Stimulated activated CD8-positive, alpha-beta memory T cell treated with anti-CD3 and anti-CD28 coated beads, Interleukin-15, amount 100 ng/mL, for 1 hour (primary cell): ENCODE data around the gene CYP8B1.
A peak's percentile ranks its signal among the peaks of the same experiment; 100 is the strongest.

Experiments
- DNase-seq: peaks from one replicate; pipeline ENCODE4 v3.0.0-alpha.2; 2020; ENCODE audit warnings: low read depth

CYP8B1 gene

DNA sequence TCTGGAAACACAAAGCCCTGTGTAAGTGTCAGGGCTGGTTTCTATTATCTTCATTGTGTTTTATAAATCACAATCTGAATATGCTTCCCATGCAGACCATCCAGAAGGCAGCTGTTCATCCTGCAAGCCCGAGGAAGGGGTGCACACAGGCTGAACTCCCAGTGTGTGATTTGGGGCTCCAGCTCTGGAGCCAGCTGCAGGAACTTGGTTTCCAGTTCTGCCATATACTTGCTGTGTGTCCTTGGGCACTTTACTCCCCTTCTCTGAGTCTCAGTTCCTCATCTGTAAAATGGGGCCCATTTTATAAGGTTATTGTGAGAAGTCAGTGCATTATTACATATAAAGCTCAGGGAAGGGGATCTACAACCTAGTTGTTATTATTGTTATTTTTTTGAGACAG is 22.6 kb downstream of the CYP8B1 start:
- DNase-seq = no peak

GRCh38 chr3:42852441-42852840 is 23.2 kb downstream of the CYP8B1 start:
- no peak for DNase-seq

- no peak for DNase-seq
These were observed 24.3 kb downstream of the CYP8B1 start for GRCh38 chr3:42851228-42851834.

- DNase-seq = no peak
These were observed 25.4 kb downstream of the CYP8B1 start for GRCh38 chr3:42850263-42850662.

DNA sequence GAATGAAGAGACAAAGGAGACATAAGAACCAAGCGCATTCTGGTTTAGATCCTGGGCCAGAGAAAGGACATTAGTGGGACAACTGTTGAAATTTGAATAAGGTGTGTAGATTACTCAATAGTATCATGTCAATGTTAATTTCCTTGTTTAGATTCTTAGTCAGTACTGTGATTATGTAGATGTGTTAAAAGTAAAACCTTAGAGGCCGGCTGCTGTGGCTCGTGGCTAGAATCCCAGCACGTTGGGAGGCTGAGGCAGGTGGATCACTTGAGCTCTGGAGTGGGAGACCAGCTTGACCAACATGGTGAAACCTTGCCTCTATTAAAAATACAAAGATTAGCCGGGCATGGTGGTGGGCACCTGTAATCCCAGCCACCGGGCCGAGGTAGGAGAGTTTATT is 26.7 kb downstream of the CYP8B1 start:
- no peak for DNase-seq

- DNase-seq = no peak
These were observed 27.9 kb downstream of the CYP8B1 start for GRCh38 chr3:42847731-42848130.

GRCh38 chr3:42846685-42847522 is 28.8 kb downstream of the CYP8B1 start:
- no peak for DNase-seq

GRCh38 chr3:42844815-42845214 is 30.9 kb downstream of the CYP8B1 start:
- no peak for DNase-seq

- DNase-seq = no peak
These were observed 31.3 kb downstream of the CYP8B1 start for GRCh38 chr3:42844412-42844713.

DNA sequence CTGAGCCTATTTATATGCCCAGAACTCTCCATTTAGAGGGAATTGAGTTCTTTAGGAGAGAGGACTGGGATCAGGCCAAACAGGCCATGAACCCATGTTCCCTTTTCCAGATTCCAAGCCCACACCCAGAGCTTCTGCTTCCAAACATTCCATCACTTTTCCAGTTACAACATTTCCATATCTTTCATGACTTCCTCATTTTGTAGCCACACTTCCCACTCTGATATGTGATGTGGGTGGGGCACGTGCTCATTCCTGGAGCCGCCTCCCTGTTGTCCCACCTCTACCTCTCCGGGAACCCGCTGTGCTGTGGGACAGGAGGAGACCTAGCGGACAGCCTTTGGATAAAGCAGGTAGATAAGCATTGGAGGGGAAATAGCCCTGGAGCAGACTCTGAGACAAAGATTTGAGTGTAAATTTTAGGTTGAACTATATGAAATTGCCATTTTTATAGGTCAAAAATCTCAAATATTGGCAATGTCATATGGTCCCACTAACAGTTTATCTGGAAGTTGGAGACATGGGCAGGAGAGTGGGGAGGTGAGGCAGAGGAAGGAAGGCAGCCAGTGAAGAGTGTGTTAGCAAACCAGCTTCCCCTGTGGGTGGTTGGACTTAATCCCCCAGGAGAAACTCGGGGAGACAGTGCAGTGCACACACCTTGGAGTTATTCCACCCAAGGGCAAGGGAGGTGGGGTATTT is 31.8 kb downstream of the CYP8B1 start:
- DNase-seq = no peak

DNA sequence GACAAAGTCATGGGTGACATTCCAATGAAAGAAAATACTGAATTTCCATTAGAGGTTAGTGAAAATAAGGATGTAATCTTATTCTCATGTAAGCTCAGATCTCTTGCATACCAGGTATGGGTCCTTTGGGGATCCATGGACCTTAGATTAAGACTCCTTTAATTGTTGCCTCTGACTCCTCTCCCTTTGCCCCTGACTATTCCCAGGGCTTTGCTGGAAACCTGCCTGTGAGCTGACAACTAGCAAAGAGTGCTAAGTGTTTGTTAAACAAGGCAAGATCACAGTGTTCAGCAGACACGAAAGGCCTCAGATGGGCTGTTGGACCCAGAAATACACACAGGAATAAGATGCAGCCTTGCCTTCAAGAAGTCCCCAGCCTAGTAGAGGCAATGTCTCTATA is 34.3 kb downstream of the CYP8B1 start:
- no peak for DNase-seq

- DNase-seq = no peak
These were observed 36.1 kb downstream of the CYP8B1 start for GRCh38 chr3:42839616-42840015.

GRCh38 chr3:42838571-42838970 is 37.1 kb downstream of the CYP8B1 start:
- no peak for DNase-seq

- no peak for DNase-seq
These were observed 39.2 kb downstream of the CYP8B1 start for GRCh38 chr3:42836150-42837123.

DNA sequence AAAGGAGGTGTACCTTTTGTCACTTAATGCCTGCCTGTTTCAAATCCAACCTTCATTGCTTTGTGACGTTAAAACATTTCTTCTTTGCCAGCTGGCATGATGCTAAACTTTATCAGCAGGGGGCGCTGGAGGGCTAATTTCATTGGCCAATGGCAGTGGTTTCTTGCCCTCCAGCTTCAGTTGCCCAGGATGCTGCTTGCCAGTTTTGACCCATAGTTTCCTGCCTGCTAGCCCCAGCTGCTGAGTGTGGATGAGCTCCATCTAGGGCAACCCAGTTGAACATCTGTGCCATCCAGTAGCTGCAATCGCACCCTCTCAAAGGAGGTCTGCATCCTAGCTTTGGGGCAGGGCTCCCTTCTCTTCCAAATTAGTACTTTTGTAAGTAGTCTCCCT is 44.4 kb downstream of the CYP8B1 start:
- DNase-seq = peak; percentile 65

DNA sequence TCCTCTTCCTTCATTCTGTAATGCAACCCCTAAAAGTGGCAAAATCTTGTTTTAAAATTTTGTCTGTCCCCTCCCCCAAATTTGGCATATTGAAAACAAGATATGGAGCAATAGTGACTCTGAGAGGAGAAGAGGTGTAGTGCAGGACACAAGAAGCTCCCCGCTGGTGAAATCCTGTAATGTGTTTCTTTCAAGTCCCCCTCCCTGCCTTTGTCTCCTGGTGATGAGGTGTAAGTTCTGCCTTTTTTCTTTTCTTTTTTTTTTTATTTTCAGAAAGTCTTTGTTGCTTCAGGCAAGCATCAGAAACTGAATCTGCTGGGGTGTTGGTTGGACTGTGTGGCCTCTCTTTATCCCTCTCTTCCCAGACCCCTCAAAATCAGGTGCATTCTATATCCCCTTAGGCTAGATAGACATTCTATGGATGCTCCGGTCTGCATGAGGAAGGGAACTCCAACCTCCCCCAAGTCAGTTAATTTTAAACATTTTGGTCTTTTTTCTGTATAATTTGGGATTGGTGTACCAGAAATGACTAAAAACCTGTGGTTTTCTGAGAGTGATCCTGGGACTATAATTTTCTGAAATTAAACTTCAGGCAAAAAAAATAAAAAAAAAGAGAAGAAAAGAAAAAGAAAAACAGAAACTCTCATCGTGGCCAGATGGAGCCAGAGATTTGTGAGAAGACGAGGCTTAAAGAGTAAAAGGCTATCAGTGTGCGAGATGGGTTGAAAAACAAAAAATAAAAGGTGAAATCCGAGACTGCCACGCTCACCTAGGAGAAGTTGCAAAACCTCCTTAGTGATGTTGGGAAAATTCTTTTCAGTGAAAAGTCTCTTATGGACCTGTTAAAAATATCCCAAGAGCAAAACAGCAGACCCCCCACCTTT is 45.0 kb downstream of the CYP8B1 start:
- no peak for DNase-seq

GRCh38 chr3:42829628-42830436 is 45.8 kb downstream of the CYP8B1 start:
- DNase-seq = no peak

DNA sequence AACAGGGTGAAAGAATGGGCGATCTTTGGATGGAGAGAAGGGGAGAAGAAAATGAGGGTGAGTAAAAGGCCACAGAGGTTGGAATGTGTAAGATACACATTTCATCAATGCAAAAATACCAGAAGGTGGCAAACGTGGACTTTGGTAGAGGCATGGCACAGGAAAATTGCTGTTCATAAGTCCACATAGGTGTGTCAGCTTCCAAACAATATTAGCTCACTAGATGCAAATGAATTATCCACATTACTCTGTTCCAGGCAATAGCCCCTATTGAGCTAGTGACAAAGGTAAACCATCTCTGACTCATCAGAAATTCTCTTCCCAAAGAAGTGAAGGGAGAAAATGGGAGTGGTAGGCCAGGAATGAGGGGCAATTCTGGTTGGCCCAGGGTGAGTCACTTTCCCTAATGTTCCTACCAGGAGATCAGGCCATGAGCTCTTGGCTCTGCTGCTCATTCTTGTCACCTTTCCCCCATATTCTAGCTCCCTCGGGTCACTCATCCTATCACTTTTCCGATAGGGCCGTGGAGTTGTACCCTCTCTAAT is 46.5 kb downstream of the CYP8B1 start:
- DNase-seq = no peak

- no peak for DNase-seq
These were observed 48.0 kb downstream of the CYP8B1 start for GRCh38 chr3:42827654-42828053.

DNA sequence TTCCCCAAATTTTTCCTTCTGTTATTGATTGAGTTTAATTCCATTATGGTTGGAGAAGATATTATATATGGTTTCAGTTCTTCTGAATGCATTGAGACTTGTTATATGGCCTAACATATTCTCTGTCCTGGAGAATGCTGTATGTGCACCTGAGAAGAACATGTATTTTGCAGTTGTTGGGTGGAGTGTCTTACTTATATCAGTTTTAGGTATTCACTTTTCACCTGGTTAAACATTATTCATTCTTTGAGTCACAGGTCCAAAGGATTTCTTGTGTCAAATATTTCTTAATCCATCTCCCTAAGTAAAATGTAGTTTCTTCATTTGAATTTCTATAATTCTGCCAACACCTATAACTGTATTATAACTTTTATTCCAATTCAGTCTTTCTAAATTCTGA is 48.7 kb downstream of the CYP8B1 start:
- no peak for DNase-seq
